H1 (cell line): Measurements from ENCODE around the gene KIF4A.

ENCODE experiments used
- CHD2 ChIP-seq: IDR thresholded peaks from 2 replicates; pipeline ENCODE4 v1.6.1; 2012; ENCODE audit warnings: low read length, improper control_type of control experiment
- CTCF ChIP-seq, 3 experiments: IDR thresholded peaks; 1 replicate in 2 of 3; 2 replicates in 1 of 3; pipeline versions ENCODE4 v1.5.1 to v1.6.1; 2011; ENCODE audit warnings: low read length in 3 of 3, mild to moderate bottlenecking in 3 of 3, inconsistent platforms in 2 of 3, low read depth in 1 of 3, moderate library complexity in 1 of 3; ENCODE audit not compliant: insufficient read depth in 1 of 3; ENCODE audit errors: control extremely low read depth in 1 of 3
- EP300 ChIP-seq, 2 experiments: IDR thresholded peaks; 1 replicate in 1 of 2; 2 replicates in 1 of 2; pipeline ENCODE4 v1.6.1; 2011 to 2012; ENCODE audit warnings: low read depth in 2 of 2, low read length in 2 of 2, mild to moderate bottlenecking in 2 of 2, borderline replicate concordance in 1 of 2, inconsistent platforms in 1 of 2, moderate library complexity in 1 of 2
- GABPA ChIP-seq: IDR thresholded peaks from 2 replicates; pipeline ENCODE4 v1.6.1; 2011; ENCODE audit warnings: mild to moderate bottlenecking, low read length, moderate library complexity, borderline replicate concordance; ENCODE audit not compliant: insufficient read depth
- MAX ChIP-seq: IDR thresholded peaks from 2 replicates; pipeline ENCODE4 v1.6.1; 2012; ENCODE audit warnings: inconsistent platforms
- RFX5 ChIP-seq: IDR thresholded peaks from 2 replicates; pipeline ENCODE4 v1.6.1; 2011; ENCODE audit warnings: low read depth, low read length, improper control_type of control experiment, borderline replicate concordance
- SIN3A ChIP-seq, 2 experiments: IDR thresholded peaks in 1 of 2; conservative IDR thresholded peaks in 1 of 2; 2 replicates each; pipeline ENCODE4 v1.6.1; 2011 to 2012; ENCODE audit warnings: low read length in 2 of 2, improper control_type of control experiment in 1 of 2, low read depth in 1 of 2, mild to moderate bottlenecking in 1 of 2

- TF ChIP-seq CHD2 (no peak), CTCF (IDR thresholded peaks at IDR 0.05; ENCODE audit: control extremely low read depth in 1 of 3, insufficient read depth in 1 of 3, low read depth in 1 of 3, low read length in 3 of 3) (no peak), RFX5 (no peak), GABPA (no peak), SIN3A (conservative IDR thresholded peaks at IDR 0.05 in 1 of 2, IDR thresholded peaks at IDR 0.05 in 1 of 2; ENCODE audit: low read depth in 1 of 2, low read length in 2 of 2) (no peak), EP300 (IDR thresholded peaks at IDR 0.05; ENCODE audit: borderline replicate concordance in 1 of 2, low read depth in 2 of 2, low read length in 2 of 2) (no peak), MAX (no peak)
Measured at GRCh38 chrX:70442224-70442623, 152.3 kb downstream of the KIF4A start.
